ENCODE results near the gene MBD5.

DNA sequence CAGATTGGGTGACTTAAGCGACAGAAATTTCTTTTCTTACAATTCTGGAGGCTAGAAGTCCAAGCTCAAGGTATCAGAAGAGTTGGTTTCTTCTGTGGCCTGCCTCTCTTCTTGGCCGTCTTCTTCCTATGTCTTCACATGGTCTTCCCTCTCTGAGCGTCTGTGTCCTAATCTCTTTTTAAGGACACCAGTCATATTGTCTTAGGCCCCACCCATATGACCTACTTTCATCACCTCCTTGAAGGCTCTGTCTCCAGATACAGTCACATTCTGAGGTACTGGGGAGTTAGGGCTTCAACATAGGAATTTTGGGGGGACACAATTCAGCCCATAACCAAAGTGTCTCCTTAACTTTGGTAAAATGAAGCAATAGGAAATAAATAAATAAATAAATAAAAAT is 512.8 kb downstream of the MBD5 start:
- no peak for TF ChIP-seq YY1 (IDR thresholded peaks at IDR 0.05; ENCODE audit: insufficient read depth, insufficient read length)
- TF ChIP-seq ZNF274 (IDR thresholded peaks at IDR 0.05; ENCODE audit: low read depth, low read length), result no peak

Data from NT2/D1 (cell line).